Panc1 (cell line): Measurements from ENCODE around the gene CKB. TPM values are rescaled to one million over a fixed set of nuclear protein-coding genes. Genes with fewer than 3 reads are reported as not detected.

ENCODE experiments used
- ATAC-seq: fragments of 200-7000 bp; cut with Tn5 transposase; 2 replicates; pipeline ENCODE4 v1.9.1; 2020; ENCODE audit warnings: mild to moderate bottlenecking, moderate library complexity
- BruUV-seq: library from RNA; stranded (reverse); fragments of 400-500 nt; replicated peaks from 2 replicates; lab custom pipeline; 2021; lab: Mats Ljungman, UMichigan
- CTCF ChIA-PET: fragments of 300-600 bp; sonication (Branson Sonifier 250); formaldehyde crosslinking; loops from one replicate; lab custom pipeline; 2022; ENCODE audit warnings: antibody characterized with exemption; lab: Charles Lee
- POLR2A ChIA-PET: fragments of 300-600 bp; sonication (Branson Sonifier 250); formaldehyde crosslinking; loops from one replicate; lab custom pipeline; 2022; ENCODE audit warnings: antibody characterized with exemption; lab: Charles Lee
- DNase-seq: peaks from one replicate; pipeline ENCODE4 v3.0.0-alpha.2; 2010; ENCODE audit warnings: low read depth, low spot score
- H3K27ac ChIP-seq: 2 replicates; pipeline ENCODE4 v1.5.1; 2011; ENCODE audit warnings: mild to moderate bottlenecking, low read length, inconsistent platforms
- H3K27me3 ChIP-seq: fragments of 200-500 bp; sonication (Bioruptor generic); 2 replicates; pipeline ENCODE4 v1.6.0; 2014; ENCODE audit warnings: low read length, inconsistent platforms; ENCODE audit not compliant: control insufficient read depth, insufficient read depth
- H3K36me3 ChIP-seq: fragments of 200-500 bp; sonication (Bioruptor generic); 2 replicates; pipeline ENCODE4 v1.5.1; 2014; ENCODE audit warnings: inconsistent platforms, mild to moderate bottlenecking, low read length, moderate library complexity; ENCODE audit not compliant: control insufficient read depth, insufficient read depth
- H3K4me1 ChIP-seq: 2 replicates; pipeline ENCODE4 v1.5.1; 2011; ENCODE audit warnings: inconsistent platforms, mild to moderate bottlenecking, low read length, moderate library complexity; ENCODE audit not compliant: control insufficient read depth, insufficient read depth
- H3K4me3 ChIP-seq, 2 experiments: 2 replicates each; pipeline ENCODE4 v1.5.1; 2011 to 2012; ENCODE audit warnings: low read depth in 2 of 2, low read length in 2 of 2, mild to moderate bottlenecking in 2 of 2, inconsistent platforms in 1 of 2, moderate library complexity in 1 of 2
- H3K9me3 ChIP-seq: fragments of 200-500 bp; sonication (Bioruptor generic); 2 replicates; pipeline ENCODE4 v1.5.1; 2014; ENCODE audit warnings: low read depth, mild to moderate bottlenecking, inconsistent platforms, low read length, moderate library complexity; ENCODE audit not compliant: control insufficient read depth, insufficient read depth
- CTCF ChIP-seq: fragments of 450-650 bp; IDR thresholded peaks from 2 replicates; pipeline ENCODE4 v1.5.1; 2017; ENCODE audit warnings: mild to moderate bottlenecking
- POLR2AphosphoS5 ChIP-seq: IDR thresholded peaks from 2 replicates; pipeline ENCODE4 v1.6.1; 2012; ENCODE audit warnings: mild to moderate bottlenecking, low read depth, low read length, moderate library complexity
- REST ChIP-seq, 2 experiments: IDR thresholded peaks; 2 replicates each; pipeline ENCODE4 v1.6.1; 2011 to 2012; ENCODE audit warnings: low read depth in 2 of 2, control low read depth in 1 of 2, low read length in 1 of 2, mild to moderate bottlenecking in 1 of 2, moderate library complexity in 1 of 2; ENCODE audit not compliant: insufficient read depth in 1 of 2
- SIN3A ChIP-seq: IDR thresholded peaks from 2 replicates; pipeline ENCODE4 v1.6.1; 2012; ENCODE audit warnings: low read depth, mild to moderate bottlenecking, low read length, moderate library complexity, borderline replicate concordance; ENCODE audit not compliant: insufficient read depth
- TCF7L2 ChIP-seq: IDR thresholded peaks from 2 replicates; pipeline ENCODE4 v1.6.1; 2011; ENCODE audit warnings: mild to moderate bottlenecking, low read depth, low read length, inconsistent platforms
- in situ Hi-C: cut with HindIII; loops from 2 replicates; pipeline ENCODE4 v1.10.0; 2016; ENCODE audit warnings: low sequenced_read_pairs, low pct_unique_long_range_greater_than_20kb
- intact Hi-C: fragments of 100-400 bp; cut with micrococcal nuclease; formaldehyde crosslinking; loops from one replicate; pipeline ENCODE4 v1.10.0; 2022; ENCODE audit not compliant: unreplicated experiment
- total RNA-seq: library from RNA; stranded (reverse); gene quantifications from one replicate; pipeline ENCODE4 v1.2.1, GENCODE V29; 2021; ENCODE audit not compliant: unreplicated experiment

The CKB gene
- total RNA-seq, 1 experiment from 2014 or later, result 436 TPM

- Histone ChIP-seq H3K9me3 (no peaks in the 10 kb centered on the region), H3K27me3 (no peaks in the 10 kb centered on the region), H3K36me3 (no peaks in the 10 kb centered on the region; the same call in 1 of the 2 replicates), H3K4me3 (no peak overlapping the region), H3K27ac (0 out of 2 replicates have a peak overlapping the region, but pooled peaks have one; percentile 12), H3K4me1 (peaks cover 36% of the 10 kb centered on the region)
- TF ChIP-seq REST (IDR thresholded peaks at IDR 0.05; ENCODE audit: insufficient read depth in 1 of 2, low read depth in 2 of 2, low read length in 1 of 2) (no peak), TCF7L2 (no peak), CTCF (no peak), POLR2AphosphoS5 (no peak), SIN3A (no peak)
- no peak for ATAC-seq
- in situ Hi-C loops (no loop called here), intact Hi-C loops (no loop called here)
- POLR2A ChIA-PET, result no interaction called here
- no peak for DNase-seq
- no TSS peak for BruUV-seq
- CTCF ChIA-PET, result no interaction called here
These were observed 6.0 kb downstream of the CKB start for GRCh38 chr14:103516426-103517173.

GRCh38 chr14:103514596-103515421 is 7.8 kb downstream of the CKB start:
- Histone ChIP-seq H3K9me3 (no peaks in the 10 kb centered on the region), H3K4me1 (peaks cover 28% of the 10 kb centered on the region), H3K36me3 (no peaks in the 10 kb centered on the region), H3K27ac (no peak overlapping the region), H3K27me3 (no peaks in the 10 kb centered on the region), H3K4me3 (no peak overlapping the region)
- ChIA-PET CTCF (no interaction called here), POLR2A (no interaction called here)
- ATAC-seq (no peak), DNase-seq (no peak)
- intact Hi-C loops, result no loop called here
- in situ Hi-C loops, result no loop called here
- no peak for TF ChIP-seq TCF7L2
- BruUV-seq, result no TSS peak
